ENCODE data around the gene PSD4.

Gene PSD4

GRCh38 chr2:113148606-113149552 lies 24.9 kb upstream of the PSD4 start:
- Histone ChIP-seq H3K36me3 (ENCODE audit: insufficient read depth, insufficient read length, low read length) (no peaks in the 10 kb centered on the region), H3K9me3 (ENCODE audit: insufficient read depth, low read length) (no peaks in the 10 kb centered on the region), H3K4me3 (ENCODE audit: insufficient read length, low read depth) (no peak overlapping the region), H3K9ac (ENCODE audit: insufficient read length, low read depth) (no peak overlapping the region), H3K4me1 (ENCODE audit: insufficient read depth, insufficient read length) (no peaks in the 10 kb centered on the region), H3K27me3 (ENCODE audit: insufficient read depth, insufficient read length) (no peaks in the 10 kb centered on the region)
- no peak for DNase-seq (ENCODE audit: low read depth, low spot score)
- TF ChIP-seq SUZ12 (IDR thresholded peaks at IDR 0.05; ENCODE audit: extremely low read depth, insufficient read depth, insufficient read length) (no peak), YY1 (IDR thresholded peaks at IDR 0.05; ENCODE audit: insufficient read depth, insufficient read length) (no peak), ZNF274 (IDR thresholded peaks at IDR 0.05; ENCODE audit: low read depth, low read length) (no peak)

GRCh38 chr2:113149553-113150257 lies 24.1 kb upstream of the PSD4 start:
- H3K4me3 ChIP-seq (ENCODE audit: insufficient read length, low read depth): no peak overlapping the region
- no peaks in the 10 kb centered on the region for H3K4me1 ChIP-seq (ENCODE audit: insufficient read depth, insufficient read length)
- H3K36me3 ChIP-seq (ENCODE audit: insufficient read depth, insufficient read length, low read length): no peaks in the 10 kb centered on the region
- no peak overlapping the region for H3K9ac ChIP-seq (ENCODE audit: insufficient read length, low read depth)
- H3K9me3 ChIP-seq (ENCODE audit: insufficient read depth, low read length): no peaks in the 10 kb centered on the region
- no peak for DNase-seq (ENCODE audit: low read depth, low spot score)
- no peak for TF ChIP-seq YY1 (IDR thresholded peaks at IDR 0.05; ENCODE audit: insufficient read depth, insufficient read length)
- TF ChIP-seq SUZ12 (IDR thresholded peaks at IDR 0.05; ENCODE audit: extremely low read depth, insufficient read depth, insufficient read length): no peak
- no peak for TF ChIP-seq ZNF274 (IDR thresholded peaks at IDR 0.05; ENCODE audit: low read depth, low read length)
- H3K27me3 ChIP-seq (ENCODE audit: insufficient read depth, insufficient read length): no peaks in the 10 kb centered on the region

GRCh38 chr2:113150258-113150601 lies 23.5 kb upstream of the PSD4 start:
- no peak overlapping the region for H3K9ac ChIP-seq (ENCODE audit: insufficient read length, low read depth)
- DNase-seq (ENCODE audit: low read depth, low spot score): no peak
- H3K4me1 ChIP-seq (ENCODE audit: insufficient read depth, insufficient read length): no peaks in the 10 kb centered on the region
- no peak overlapping the region for H3K4me3 ChIP-seq (ENCODE audit: insufficient read length, low read depth)
- H3K36me3 ChIP-seq (ENCODE audit: insufficient read depth, insufficient read length, low read length): no peaks in the 10 kb centered on the region
- no peaks in the 10 kb centered on the region for H3K9me3 ChIP-seq (ENCODE audit: insufficient read depth, low read length)
- no peaks in the 10 kb centered on the region for H3K27me3 ChIP-seq (ENCODE audit: insufficient read depth, insufficient read length)
- no peak for TF ChIP-seq SUZ12 (IDR thresholded peaks at IDR 0.05; ENCODE audit: extremely low read depth, insufficient read depth, insufficient read length)
- no peak for TF ChIP-seq ZNF274 (IDR thresholded peaks at IDR 0.05; ENCODE audit: low read depth, low read length)
- no peak for TF ChIP-seq YY1 (IDR thresholded peaks at IDR 0.05; ENCODE audit: insufficient read depth, insufficient read length)

- Histone ChIP-seq H3K27me3 (ENCODE audit: insufficient read depth, insufficient read length) (peaks cover 13% of the 10 kb centered on the region), H3K4me3 (ENCODE audit: insufficient read length, low read depth) (no peak overlapping the region), H3K36me3 (ENCODE audit: insufficient read depth, insufficient read length, low read length) (no peaks in the 10 kb centered on the region), H3K9ac (ENCODE audit: insufficient read length, low read depth) (no peak overlapping the region), H3K4me1 (ENCODE audit: insufficient read depth, insufficient read length) (peaks cover 9% of the 10 kb centered on the region), H3K9me3 (ENCODE audit: insufficient read depth, low read length) (no peaks in the 10 kb centered on the region)
- no peak for DNase-seq (ENCODE audit: low read depth, low spot score)
- TF ChIP-seq SUZ12 (IDR thresholded peaks at IDR 0.05; ENCODE audit: extremely low read depth, insufficient read depth, insufficient read length): no peak
- no peak for TF ChIP-seq YY1 (IDR thresholded peaks at IDR 0.05; ENCODE audit: insufficient read depth, insufficient read length)
- no peak for TF ChIP-seq ZNF274 (IDR thresholded peaks at IDR 0.05; ENCODE audit: low read depth, low read length)
Observed at GRCh38 chr2:113155331-113155730, 18.4 kb upstream of the PSD4 start.

GRCh38 chr2:113156278-113157117 lies 17.3 kb upstream of the PSD4 start:
- TF ChIP-seq YY1 (IDR thresholded peaks at IDR 0.05; ENCODE audit: insufficient read depth, insufficient read length) (no peak), SUZ12 (IDR thresholded peaks at IDR 0.05; ENCODE audit: extremely low read depth, insufficient read depth, insufficient read length) (no peak)
- Histone ChIP-seq H3K9me3 (ENCODE audit: insufficient read depth, low read length) (no peaks in the 10 kb centered on the region), H3K4me1 (ENCODE audit: insufficient read depth, insufficient read length) (peaks cover 9% of the 10 kb centered on the region), H3K27me3 (ENCODE audit: insufficient read depth, insufficient read length) (peaks cover 13% of the 10 kb centered on the region), H3K9ac (ENCODE audit: insufficient read length, low read depth) (peak overlapping the region; percentile 51), H3K4me3 (ENCODE audit: insufficient read length, low read depth) (peak overlapping the region; percentile 38), H3K36me3 (ENCODE audit: insufficient read depth, insufficient read length, low read length) (no peaks in the 10 kb centered on the region)
- no peak for DNase-seq (ENCODE audit: low read depth, low spot score)

GRCh38 chr2:113157118-113157896 lies 16.5 kb upstream of the PSD4 start:
- no peaks in the 10 kb centered on the region for H3K36me3 ChIP-seq (ENCODE audit: insufficient read depth, insufficient read length, low read length)
- TF ChIP-seq ZNF274 (IDR thresholded peaks at IDR 0.05; ENCODE audit: low read depth, low read length) (no peak), SUZ12 (IDR thresholded peaks at IDR 0.05; ENCODE audit: extremely low read depth, insufficient read depth, insufficient read length) (no peak), YY1 (IDR thresholded peaks at IDR 0.05; ENCODE audit: insufficient read depth, insufficient read length) (no peak)
- H3K4me1 ChIP-seq (ENCODE audit: insufficient read depth, insufficient read length): peaks cover 9% of the 10 kb centered on the region
- peak overlapping the region; percentile 93 for H3K9ac ChIP-seq (ENCODE audit: insufficient read length, low read depth)
- H3K27me3 ChIP-seq (ENCODE audit: insufficient read depth, insufficient read length): peaks cover 13% of the 10 kb centered on the region
- H3K9me3 ChIP-seq (ENCODE audit: insufficient read depth, low read length): no peaks in the 10 kb centered on the region
- H3K4me3 ChIP-seq (ENCODE audit: insufficient read length, low read depth): peak overlapping the region; percentile 71
- no peak for DNase-seq (ENCODE audit: low read depth, low spot score)

Data from NT2/D1 (cell line).